Tibial nerve (tissue), 4 donors: ENCODE results near the gene BLOC1S4.

Experiments used
- CTCF ChIP-seq, 5 experiments: fragments of 200-600 bp in 3 of 5; fragments of 450-650 bp in 2 of 5; sonication (generic) in 3 of 5; IDR thresholded peaks; one replicate each; pipeline ENCODE4 v1.5.1; 2016 to 2019; ENCODE audit warnings: antibody characterized with exemption in 5 of 5, mild to moderate bottlenecking in 3 of 5, moderate library complexity in 2 of 5
- EP300 ChIP-seq, 2 donors: sonication (generic); formaldehyde crosslinking; IDR thresholded peaks; one replicate each; pipeline ENCODE4 v1.6.1; 2017; ENCODE audit warnings: antibody characterized with exemption in 2 of 2, mild to moderate bottlenecking in 1 of 2
- POLR2A ChIP-seq, 2 donors: fragments of 450-650 bp; IDR thresholded peaks; one replicate each; pipeline ENCODE4 v1.6.1; 2017; ENCODE audit warnings: antibody characterized with exemption in 2 of 2, mild to moderate bottlenecking in 2 of 2, moderate library complexity in 2 of 2

GRCh38 chr4:6686104-6686787 lies 29.7 kb upstream of the BLOC1S4 start:
- TF ChIP-seq POLR2A (IDR thresholded peaks at IDR 0.05) (no peak), CTCF (IDR thresholded peaks at IDR 0.05) (no peak), EP300 (IDR thresholded peaks at IDR 0.05) (no peak)
